Choroid plexus epithelial cell (primary cell): ENCODE results near the gene SMURF2.

Experiments used
- DNase-seq: peaks from one replicate; pipeline ENCODE4 v3.0.0-alpha.2; 2010; ENCODE audit warnings: low read depth
- H3K4me3 ChIP-seq: 2 replicates; pipeline ENCODE4 v1.5.1; 2011; ENCODE audit warnings: low read depth, mild to moderate bottlenecking, control low read depth, low read length, moderate library complexity
- TF ChIP-seq, protein P1 (sequence below): conservative IDR thresholded peaks from 2 replicates; pipeline ENCODE4 v1.5.1; 2011; ENCODE audit warnings: low read depth, mild to moderate bottlenecking, control low read depth, inconsistent platforms, low read length, moderate library complexity

The SMURF2 gene

GRCh38 chr17:64603987-64604386 is 58.1 kb downstream of the SMURF2 start:
- TF ChIP-seq, protein P1, sequence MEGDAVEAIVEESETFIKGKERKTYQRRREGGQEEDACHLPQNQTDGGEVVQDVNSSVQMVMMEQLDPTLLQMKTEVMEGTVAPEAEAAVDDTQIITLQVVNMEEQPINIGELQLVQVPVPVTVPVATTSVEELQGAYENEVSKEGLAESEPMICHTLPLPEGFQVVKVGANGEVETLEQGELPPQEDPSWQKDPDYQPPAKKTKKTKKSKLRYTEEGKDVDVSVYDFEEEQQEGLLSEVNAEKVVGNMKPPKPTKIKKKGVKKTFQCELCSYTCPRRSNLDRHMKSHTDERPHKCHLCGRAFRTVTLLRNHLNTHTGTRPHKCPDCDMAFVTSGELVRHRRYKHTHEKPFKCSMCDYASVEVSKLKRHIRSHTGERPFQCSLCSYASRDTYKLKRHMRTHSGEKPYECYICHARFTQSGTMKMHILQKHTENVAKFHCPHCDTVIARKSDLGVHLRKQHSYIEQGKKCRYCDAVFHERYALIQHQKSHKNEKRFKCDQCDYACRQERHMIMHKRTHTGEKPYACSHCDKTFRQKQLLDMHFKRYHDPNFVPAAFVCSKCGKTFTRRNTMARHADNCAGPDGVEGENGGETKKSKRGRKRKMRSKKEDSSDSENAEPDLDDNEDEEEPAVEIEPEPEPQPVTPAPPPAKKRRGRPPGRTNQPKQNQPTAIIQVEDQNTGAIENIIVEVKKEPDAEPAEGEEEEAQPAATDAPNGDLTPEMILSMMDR = no peak
- DNase-seq = no peak
- H3K4me3 ChIP-seq = no peak overlapping the region

DNA sequence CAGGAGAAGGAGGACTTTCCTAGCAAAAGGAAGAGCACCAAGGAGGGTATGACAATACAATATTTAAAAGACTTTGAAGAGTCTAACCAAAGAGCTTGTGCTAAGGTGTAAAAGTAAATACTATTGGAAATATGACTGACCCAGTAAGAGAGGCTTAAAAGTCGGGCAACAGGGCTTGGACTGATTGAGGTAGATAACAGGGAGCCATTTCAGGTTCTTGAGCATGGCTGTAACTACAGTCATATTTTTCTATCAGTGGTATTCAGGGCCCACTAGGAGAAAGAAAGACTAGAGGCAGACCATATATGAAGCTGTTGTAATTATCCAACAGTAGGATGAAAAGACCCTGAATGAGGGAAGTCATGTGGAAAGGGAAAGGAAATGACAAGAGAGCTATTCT is 62.3 kb downstream of the SMURF2 start:
- TF ChIP-seq, protein P1 = no peak
- DNase-seq = no peak
- H3K4me3 ChIP-seq = no peak overlapping the region

DNA sequence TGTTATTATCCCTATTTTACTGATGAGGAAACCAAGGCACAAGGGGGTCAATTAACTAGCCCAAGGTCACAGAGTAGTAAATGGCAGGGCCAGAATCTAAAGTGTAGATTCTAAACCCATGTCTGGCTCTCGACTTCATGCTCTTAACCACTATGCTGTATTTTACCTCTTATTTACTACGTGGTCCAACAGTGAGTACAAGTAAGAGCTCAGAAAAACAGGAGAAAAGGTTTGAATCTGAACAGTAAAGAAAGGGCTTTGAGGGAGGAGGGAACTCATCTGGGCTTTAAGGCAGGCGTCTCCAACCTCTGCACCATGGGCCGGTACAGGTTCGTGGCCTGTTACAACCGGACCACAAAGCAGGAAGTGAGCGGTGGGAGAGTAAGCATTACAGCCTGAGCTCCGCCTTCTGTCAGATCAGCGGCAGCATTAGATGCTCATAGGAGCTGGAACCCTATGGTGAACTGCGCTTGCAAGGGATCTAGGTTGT is 62.9 kb downstream of the SMURF2 start:
- no peak overlapping the region for H3K4me3 ChIP-seq
- TF ChIP-seq, protein P1 = no peak
- DNase-seq = peak; percentile 28

DNA sequence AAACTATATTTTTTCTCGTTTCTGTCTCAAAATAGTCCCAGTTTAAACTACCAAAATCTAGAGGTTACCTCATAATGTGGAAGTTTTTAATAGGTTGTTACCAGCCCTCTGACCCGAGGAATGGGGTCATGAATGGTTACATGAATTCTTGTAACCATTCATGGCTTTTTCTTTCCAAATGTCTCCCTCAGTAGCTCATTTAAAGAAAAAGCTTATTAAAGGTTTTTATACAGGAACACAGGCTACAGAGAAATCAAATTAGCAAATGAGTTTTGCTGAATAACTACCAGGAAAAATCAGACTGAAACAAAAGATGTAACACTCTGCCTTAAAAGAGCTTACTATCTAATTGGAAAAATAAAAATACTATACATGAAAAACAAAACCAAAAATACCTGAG is 63.4 kb downstream of the SMURF2 start:
- no peak overlapping the region for H3K4me3 ChIP-seq
- no peak for DNase-seq
- TF ChIP-seq, protein P1 = no peak

DNA sequence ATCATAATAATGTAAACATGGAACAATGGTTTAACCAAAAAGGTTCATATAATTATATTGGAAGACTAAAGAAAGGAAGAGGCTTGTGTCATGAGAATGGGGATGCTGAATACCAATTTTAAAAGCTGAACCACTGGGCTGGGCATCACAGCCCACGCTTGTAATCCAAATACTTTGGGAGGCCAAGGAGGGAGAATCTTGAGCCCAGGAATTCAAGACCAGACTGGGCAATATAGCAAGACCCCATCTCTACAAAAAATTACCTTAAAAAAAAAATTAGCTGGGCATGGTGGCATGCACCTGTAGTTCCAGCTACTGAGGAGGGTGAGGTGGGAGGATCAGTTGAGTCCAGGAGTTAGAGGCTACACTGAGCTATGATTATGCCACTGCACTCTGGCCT is 65.1 kb downstream of the SMURF2 start:
- no peak for DNase-seq
- TF ChIP-seq, protein P1 = no peak

GRCh38 chr17:64596439-64596838 is 65.7 kb downstream of the SMURF2 start:
- TF ChIP-seq, protein P1 = no peak
- no peak overlapping the region for H3K4me3 ChIP-seq
- DNase-seq = no peak

More for the DNA sequence above, 65.1 kb downstream of the SMURF2 start:
- H3K4me3 ChIP-seq = no peak overlapping the region

DNA sequence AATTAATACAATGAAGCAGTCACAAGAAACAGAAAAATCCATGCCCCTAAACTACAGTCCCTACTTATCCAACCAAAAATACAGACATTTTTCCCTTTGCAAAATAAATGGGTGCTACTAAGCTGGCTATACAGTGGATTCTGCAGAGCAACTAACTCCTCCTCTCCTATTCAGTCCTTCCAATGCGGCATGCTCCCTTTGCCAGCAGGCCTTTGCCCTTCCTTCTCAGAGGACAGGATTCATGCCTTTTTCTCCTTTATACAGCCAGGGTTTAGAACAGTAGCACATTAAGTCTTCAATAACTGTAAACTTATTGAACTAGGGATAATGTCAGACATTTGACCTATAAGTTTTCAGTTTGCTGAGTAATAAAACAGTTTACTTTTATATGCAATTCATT is 70.2 kb downstream of the SMURF2 start:
- TF ChIP-seq, protein P1 = no peak
- H3K4me3 ChIP-seq = no peak overlapping the region
- DNase-seq = no peak
